ENCODE measurements around the gene NEK2.

The NEK2 gene

DNA sequence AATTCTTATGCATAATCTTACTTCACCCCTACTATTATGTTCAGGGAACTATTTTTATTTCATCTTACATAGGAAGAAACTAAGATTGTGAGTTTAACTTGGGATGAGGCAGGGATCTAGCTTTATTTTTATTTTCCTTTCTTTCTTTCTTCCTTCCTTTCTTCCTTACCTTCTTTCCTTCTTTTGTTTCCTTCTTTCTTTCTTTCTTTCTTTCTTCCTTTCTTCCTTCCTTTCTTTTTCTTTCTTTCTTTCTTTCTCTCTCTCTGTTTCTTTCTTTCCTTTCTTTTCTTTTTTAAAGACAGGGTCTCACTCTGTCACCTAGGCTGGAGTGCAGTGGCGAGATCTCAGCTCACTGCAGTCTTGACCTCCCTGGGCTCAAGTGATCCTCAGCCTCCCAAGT lies 28.9 kb downstream of the NEK2 start:
- TF ChIP-seq GATA3 (IDR thresholded peaks at IDR 0.05; ENCODE audit: low read depth, low read length) (no peak), GATA2 (IDR thresholded peaks at IDR 0.05; ENCODE audit: low read depth, low read length) (no peak)

DNA sequence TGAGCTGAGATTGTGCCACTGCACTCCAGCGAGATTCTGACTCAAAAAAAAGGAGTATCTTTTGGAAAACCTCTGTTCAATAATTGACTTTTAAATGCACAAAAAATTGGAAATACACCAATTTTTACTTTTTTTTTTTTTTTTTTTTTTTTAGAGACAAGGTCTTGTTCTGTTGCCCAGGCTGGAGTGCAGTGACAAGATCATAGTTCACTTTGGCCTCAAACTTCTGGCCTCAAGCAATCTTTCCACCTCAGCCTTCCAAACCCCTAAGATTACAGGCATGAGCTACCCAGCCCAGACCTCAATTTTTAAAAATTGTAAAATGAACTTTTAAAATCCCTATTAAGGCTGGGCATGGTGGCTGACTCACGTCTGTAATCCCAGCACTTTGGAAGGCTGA lies 30.8 kb downstream of the NEK2 start:
- TF ChIP-seq GATA2 (IDR thresholded peaks at IDR 0.05; ENCODE audit: low read depth, low read length) (no peak), GATA3 (IDR thresholded peaks at IDR 0.05; ENCODE audit: low read depth, low read length) (no peak)

DNA sequence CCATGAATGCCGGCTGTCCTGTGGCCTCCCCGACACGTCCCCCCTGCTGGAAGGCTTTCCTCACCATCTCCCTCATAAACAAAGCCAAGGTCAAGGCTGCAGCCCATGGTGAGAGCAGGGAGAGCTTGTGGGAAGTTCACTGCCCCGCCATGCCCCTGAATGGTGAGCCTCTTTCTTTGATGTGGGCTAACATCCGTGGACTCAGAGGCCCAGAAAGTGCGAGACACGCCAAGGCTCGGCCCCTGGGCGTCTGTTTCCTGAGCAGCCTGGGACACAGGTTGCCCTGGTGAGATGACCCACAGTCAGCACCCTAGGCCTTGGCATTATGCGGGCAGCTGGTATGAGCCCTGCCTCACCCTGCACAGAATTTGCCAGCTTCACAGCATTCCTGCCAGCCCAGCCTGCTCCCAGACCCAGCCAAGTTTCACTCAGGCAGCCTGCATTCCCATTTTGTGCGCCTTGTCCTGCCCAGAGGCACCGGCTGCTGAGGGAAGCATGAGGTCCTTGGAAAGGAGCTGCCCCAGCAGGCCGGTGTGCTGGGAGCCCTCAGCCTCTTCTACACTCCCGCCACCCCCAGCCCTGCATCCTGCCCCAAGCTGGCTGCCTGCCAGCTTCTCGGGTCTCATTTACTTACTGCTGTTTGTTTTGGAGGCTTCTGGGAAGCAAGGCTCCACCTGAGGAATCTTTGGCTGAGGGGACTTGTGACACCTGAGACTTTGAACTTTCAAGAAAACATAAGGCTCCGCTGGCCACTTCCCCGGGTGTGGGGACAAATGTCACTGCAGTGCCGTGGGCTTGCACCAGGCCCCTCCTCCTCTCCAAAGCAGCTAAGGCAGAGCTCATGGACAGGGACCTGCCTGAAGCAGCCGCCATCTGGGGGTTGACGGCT lies 31.9 kb downstream of the NEK2 start:
- no peak for TF ChIP-seq GATA2 (IDR thresholded peaks at IDR 0.05; ENCODE audit: low read depth, low read length)
- TF ChIP-seq GATA3 (IDR thresholded peaks at IDR 0.05; ENCODE audit: low read depth, low read length) = no peak

DNA sequence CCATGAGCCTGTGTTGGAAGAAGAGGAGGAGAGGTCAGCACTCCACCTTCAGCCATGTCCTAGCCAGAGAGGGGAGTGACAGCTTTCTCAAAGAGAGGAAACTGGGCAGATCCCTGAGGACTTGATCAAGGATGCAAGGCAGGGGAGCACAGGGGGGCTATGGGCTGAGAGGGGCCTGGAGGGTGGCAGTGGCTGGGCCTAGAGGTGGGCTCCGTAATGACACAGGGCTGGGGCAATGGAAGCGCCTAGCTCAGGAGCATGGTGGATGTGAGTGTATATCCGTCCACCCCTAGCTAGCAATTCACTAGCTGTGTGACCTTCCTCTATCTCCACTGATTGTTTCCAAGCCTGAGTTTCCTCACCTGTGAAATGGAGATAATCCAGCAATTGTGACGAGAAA lies 32.6 kb downstream of the NEK2 start:
- TF ChIP-seq GATA3 (IDR thresholded peaks at IDR 0.05; ENCODE audit: low read depth, low read length) = no peak
- TF ChIP-seq GATA2 (IDR thresholded peaks at IDR 0.05; ENCODE audit: low read depth, low read length) = no peak

DNA sequence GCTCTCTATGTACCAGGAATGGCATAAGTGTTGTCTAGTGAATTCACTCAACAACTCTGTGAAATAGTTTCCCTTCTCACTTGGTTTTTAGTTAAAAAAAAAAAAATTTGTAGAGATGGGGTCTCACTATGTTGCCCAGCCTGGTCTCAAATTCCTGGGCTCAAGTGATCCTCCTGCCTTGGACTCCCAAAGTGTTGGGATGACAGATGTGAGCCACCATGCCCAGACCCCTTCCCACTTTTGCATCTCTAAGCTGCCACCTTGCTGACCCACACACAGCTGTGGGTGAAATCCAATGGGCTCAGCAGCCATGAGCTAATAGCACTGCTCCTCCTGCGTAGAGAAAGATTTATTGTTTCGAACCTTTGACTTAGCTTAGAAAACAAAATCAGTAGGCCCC lies 33.5 kb downstream of the NEK2 start:
- no peak for TF ChIP-seq GATA3 (IDR thresholded peaks at IDR 0.05; ENCODE audit: low read depth, low read length)
- no peak for TF ChIP-seq GATA2 (IDR thresholded peaks at IDR 0.05; ENCODE audit: low read depth, low read length)

DNA sequence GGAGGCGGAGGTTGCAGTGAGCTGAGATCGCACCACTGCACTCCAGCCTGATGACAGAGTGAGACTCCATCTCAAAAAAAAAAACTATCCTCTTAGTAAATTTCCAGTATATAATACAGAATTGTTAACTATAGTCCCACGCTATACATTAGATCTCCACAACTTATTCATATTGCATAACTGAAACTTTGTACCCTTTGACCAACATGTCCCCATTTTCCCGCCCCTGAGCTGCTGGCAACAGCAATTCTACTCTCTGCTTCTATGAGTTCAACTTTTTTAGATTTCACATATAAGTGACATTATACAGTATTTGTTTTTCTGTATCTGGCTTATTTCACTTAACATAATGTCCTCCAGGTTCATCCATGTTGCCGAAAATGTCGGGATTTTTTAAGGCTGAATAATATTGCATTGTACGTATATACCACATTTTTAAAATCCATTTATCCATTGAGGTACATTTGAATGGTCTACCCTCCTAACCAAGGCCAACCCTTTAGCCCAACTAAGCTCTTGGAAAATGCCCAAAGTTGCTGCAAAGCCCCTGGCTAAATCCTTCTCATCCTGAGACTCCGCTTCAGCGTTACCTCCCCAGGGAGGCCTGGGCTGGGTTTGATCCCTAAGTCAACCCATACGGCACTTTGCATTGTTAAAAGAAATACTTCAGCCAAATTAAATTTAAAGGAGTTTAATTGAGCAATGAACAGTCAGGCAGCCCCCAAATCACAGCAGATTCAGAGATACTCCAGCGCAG lies 34.2 kb downstream of the NEK2 start:
- TF ChIP-seq GATA3 (IDR thresholded peaks at IDR 0.05; ENCODE audit: low read depth, low read length) (no peak), GATA2 (IDR thresholded peaks at IDR 0.05; ENCODE audit: low read depth, low read length) (no peak)

DNA sequence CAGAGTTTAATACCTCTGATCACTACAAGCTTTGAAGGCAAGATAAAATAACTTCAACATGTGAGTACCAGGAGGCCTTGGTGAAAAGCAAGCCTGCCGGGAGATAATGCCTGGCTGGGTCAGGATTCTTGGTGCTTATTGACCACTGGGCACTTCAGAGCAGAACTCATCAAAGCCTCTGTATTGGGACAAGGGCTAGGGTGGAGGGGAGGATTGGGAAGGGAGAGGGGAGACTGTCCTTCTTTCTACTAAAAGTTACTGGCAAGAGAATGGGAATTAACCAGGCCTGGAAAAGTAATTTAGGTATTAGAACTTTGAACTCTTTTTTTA lies 35.2 kb downstream of the NEK2 start:
- TF ChIP-seq GATA2 (IDR thresholded peaks at IDR 0.05; ENCODE audit: low read depth, low read length) = no peak
- no peak for TF ChIP-seq GATA3 (IDR thresholded peaks at IDR 0.05; ENCODE audit: low read depth, low read length)

DNA sequence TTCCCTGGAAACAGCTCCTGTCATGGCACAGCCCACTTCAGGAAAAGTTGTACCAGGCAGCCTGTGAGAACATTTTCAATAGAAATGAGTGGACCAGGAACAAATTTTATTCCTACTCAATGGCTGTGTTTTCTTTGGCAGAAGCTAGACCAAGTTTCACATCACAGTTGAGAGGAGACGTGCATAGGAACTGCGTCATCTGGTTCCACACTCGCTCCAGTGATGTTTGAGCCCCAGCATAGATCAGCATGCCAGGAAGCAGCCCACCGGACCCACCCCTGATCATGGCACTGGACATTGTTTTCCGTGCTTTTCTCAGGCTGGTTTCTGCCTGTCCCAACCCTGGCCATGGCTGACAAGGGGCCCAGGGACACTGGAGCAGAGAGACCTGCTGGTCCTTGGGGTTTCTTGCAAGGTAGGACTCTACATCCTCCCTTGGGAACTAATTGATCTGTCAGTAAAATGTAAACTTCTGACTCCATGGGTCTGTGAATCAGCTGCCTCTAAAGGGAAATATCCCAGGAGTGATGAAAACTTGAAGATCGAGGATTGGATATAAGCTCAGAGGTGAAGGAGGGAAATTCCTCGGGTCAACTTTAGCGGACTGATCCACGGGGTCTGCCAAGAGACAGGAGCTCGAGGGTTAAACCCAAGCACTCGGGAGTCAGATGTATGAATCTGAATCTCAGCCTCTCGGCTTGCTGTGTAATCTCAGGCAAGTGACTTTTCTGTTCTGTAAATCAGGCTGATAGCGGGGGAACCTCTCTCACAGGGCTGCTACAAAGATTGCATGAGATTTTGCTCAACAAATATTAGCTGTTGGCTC lies 35.7 kb downstream of the NEK2 start:
- TF ChIP-seq GATA2 (IDR thresholded peaks at IDR 0.05; ENCODE audit: low read depth, low read length) (no peak), GATA3 (IDR thresholded peaks at IDR 0.05; ENCODE audit: low read depth, low read length) (no peak)

DNA sequence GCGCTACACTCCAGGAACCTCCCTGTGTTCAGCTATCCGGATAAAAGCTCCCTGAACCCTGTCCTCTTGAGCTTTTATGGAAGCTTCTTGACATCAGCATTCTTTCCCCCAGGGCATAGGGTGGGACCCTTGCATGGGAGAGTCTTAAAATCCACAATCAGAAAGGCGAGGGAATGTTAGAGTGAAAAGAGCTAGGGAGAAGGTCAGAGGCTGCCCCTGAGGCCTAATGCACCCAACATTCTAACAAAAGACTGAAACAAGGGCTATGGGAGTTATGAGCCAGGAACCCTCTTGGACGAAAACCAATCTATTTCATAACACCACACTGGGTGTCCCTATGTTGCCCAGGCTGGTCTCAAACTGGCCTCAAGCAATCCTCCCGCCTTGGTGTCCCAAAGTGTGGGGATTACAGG lies 36.7 kb downstream of the NEK2 start:
- TF ChIP-seq GATA2 (IDR thresholded peaks at IDR 0.05; ENCODE audit: low read depth, low read length) = no peak
- TF ChIP-seq GATA3 (IDR thresholded peaks at IDR 0.05; ENCODE audit: low read depth, low read length) = no peak

DNA sequence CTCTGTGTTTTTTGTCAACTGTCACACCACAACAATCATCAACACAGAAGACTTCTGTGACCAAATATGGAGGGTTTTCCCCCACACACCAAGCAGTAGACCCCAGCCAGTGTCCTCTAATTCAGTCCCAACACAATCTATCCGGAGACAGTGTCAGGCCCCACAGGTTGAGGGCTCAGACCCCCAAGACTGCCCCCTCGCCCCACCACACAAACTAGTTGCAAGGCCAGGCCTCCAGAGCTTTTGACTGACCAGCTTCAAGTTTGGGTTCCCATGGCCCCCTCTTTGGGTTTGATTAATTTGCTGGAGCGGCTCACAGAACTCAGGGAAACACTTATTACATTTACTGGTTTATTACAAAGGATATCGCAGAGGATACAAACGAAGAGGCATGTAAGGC lies 37.2 kb downstream of the NEK2 start:
- no peak for TF ChIP-seq GATA2 (IDR thresholded peaks at IDR 0.05; ENCODE audit: low read depth, low read length)
- no peak for TF ChIP-seq GATA3 (IDR thresholded peaks at IDR 0.05; ENCODE audit: low read depth, low read length)

DNA sequence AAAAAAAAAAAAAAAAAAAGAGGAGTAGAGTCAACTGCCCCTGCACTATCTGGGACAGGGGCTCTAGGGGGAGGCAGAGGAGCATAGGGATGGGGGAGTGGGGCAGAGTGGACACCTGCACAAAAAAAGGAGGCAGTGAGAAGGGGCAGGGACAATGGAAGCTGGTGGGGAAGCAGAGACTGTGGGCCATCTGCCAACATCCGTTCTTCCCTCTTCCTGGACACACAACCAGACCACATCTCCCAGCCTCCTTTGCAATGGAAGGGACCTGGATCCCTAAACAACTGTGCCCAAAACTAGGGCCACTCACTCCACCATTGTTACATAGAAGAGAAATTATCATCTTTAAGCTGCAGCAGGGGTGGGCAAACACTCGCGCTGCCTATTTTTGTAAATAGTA lies 38.4 kb downstream of the NEK2 start:
- TF ChIP-seq GATA3 (IDR thresholded peaks at IDR 0.05; ENCODE audit: low read depth, low read length) (no peak), GATA2 (IDR thresholded peaks at IDR 0.05; ENCODE audit: low read depth, low read length) (no peak)

DNA sequence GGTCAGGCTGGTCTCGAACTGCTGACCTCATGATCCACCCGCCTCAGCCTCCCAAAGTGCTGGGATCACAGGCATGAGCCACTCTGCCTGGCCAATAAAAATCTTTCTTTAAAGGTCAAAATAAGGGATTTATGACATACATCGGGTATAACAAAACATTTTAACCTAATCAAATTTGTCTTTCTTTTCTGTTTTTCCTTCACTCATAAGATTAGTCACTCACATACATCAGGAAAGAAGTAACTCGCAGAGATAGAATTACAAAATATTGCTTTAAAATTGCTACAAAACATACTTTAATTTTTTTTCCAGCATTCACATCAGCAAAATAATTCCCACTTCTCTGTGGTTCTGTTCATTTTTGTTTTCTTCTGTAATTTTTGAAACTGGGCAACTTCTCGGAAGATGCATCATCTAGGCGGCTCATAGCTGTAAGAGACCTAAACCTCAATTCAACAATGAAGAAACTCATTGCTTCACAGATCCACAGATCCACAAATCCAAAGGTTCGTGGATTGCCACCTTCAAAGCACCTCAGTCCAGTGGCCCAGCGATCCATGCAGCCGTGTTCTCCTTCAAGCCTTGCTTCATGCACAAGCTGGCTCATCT lies 39.7 kb downstream of the NEK2 start:
- TF ChIP-seq GATA2 (IDR thresholded peaks at IDR 0.05; ENCODE audit: low read depth, low read length) (no peak), GATA3 (IDR thresholded peaks at IDR 0.05; ENCODE audit: low read depth, low read length) (no peak)

DNA sequence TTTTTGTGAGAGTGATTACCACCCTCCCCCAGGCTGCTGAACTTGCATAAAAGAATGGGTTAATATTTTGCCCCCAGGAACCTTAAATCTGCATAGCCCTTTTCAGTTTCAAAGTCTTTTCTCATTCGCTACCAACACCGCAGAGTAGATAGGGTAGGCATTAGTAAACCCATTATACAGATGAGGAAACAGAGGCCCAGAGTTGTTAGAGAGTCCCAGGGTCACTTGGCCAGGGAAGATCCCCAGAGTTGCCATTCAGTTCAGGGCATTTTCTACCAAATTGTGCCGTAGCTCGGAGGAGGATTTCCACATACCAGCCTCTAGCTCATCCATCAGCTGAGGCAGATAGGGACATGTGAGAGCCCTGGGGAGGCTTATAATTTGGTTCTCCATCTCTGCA lies 40.5 kb downstream of the NEK2 start:
- TF ChIP-seq GATA2 (IDR thresholded peaks at IDR 0.05; ENCODE audit: low read depth, low read length) (no peak), GATA3 (IDR thresholded peaks at IDR 0.05; ENCODE audit: low read depth, low read length) (no peak)

DNA sequence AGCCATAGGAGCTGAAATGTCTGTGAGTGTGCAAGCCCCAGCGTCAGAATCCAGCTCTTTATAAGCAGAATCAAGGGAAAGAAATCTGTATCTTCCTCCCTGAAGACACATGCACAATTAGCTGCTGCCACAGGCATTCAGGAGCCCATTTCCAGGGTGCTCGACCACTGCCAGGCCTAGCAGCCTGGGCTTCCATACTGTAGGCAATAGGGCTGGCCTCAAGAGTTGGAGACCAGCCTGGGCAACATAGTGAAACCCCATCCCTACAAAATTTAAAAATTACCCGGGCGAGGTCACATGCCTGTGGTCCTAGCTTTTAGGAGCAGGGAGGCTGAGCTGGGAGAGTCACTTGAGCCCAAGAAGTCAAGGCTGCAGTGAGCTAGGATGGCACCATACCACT lies 41.0 kb downstream of the NEK2 start:
- TF ChIP-seq GATA2 (IDR thresholded peaks at IDR 0.05; ENCODE audit: low read depth, low read length) (no peak), GATA3 (IDR thresholded peaks at IDR 0.05; ENCODE audit: low read depth, low read length) (no peak)
